ENCODE measurements around the gene VPS50.
A peak's percentile ranks its signal among the peaks of the same experiment; 100 is the strongest.

Gene VPS50, protein sequence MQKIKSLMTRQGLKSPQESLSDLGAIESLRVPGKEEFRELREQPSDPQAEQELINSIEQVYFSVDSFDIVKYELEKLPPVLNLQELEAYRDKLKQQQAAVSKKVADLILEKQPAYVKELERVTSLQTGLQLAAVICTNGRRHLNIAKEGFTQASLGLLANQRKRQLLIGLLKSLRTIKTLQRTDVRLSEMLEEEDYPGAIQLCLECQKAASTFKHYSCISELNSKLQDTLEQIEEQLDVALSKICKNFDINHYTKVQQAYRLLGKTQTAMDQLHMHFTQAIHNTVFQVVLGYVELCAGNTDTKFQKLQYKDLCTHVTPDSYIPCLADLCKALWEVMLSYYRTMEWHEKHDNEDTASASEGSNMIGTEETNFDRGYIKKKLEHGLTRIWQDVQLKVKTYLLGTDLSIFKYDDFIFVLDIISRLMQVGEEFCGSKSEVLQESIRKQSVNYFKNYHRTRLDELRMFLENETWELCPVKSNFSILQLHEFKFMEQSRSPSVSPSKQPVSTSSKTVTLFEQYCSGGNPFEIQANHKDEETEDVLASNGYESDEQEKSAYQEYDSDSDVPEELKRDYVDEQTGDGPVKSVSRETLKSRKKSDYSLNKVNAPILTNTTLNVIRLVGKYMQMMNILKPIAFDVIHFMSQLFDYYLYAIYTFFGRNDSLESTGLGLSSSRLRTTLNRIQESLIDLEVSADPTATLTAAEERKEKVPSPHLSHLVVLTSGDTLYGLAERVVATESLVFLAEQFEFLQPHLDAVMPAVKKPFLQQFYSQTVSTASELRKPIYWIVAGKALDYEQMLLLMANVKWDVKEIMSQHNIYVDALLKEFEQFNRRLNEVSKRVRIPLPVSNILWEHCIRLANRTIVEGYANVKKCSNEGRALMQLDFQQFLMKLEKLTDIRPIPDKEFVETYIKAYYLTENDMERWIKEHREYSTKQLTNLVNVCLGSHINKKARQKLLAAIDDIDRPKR

DNA sequence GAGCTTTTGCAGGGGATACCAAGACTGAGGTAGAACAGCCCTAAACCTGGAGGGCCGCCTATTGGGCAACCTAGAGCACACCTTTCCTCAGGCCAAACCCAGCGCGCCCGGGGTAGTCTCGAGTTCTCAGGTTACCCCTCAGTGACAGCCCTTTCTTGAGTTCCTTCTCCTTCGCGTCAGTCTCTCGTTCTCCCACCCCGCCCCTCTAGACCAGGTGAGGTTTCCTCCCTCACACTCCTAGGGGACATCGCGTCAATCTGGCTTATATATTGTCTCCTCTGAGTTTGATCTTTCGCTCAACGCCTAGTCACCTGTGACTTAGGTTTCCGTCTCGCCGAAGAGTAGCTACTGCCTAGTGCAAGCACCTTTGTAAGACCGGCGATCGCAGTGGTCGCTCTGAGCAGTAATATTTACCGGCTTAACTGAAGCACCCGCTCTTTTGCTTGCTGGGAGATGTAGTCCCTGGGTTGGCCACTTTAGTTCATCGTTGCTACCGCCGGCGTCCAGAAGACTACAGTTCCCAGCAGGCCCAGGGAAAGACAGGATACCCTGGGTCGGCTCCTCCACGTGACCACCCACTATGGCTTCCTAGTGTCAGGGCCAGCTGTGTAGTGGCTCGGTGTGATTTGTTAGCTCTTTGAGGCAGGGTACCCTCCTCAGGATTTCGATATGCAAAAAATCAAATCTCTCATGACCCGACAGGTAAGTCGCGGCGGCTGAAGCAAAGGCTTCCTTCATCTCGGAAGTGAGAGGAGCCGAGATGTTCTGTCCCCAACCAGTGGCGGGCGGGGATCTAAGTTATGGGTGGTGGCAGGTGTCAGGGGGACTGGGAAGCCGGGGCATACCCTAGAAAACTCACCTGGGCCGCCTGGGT lies at the start of gene VPS50:
Gene VPS50, plus strand, starts transcription at position 568 of the 874 bp plus-strand sequence. Its CDS starts 102 bp downstream, at position 670.
- peak; percentile 99 for DNase-seq (ENCODE audit: low spot score)

DNA sequence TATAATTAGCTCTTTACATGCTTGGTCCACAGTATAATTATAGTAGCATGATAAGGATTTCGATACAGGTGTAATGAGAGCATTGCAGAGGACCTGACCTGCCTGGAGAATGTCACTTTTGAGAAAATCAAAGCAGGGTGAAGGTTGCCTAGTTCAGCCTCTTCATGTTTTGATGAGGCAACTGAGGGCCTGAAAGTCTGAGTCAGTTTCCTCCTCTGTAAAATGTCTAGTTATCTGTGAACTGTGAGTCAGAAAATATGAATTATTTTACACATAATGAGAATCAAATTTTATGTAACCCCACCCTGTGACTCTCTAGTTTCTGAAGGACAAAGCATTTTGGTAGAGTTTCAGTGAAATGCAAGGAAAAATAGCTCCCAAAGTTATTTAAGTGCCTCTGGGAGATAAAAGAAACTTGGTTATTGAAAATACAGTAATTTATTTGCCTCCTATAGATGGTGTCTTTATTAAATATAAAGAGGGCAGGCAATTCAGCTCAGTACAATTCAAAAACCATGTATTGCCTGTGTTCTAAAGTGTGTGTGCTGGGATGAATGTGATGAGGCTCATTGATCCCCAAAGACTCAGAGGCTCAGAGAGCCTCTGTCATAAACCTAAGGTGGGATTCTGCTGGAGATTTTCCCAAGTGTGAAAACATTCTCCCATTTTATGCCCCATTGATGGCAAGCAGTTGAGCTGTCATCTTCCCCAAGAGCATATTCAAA lies 46.7 kb upstream of the VPS50 start:
- peak; percentile 45 for DNase-seq (ENCODE audit: low spot score)

DNA sequence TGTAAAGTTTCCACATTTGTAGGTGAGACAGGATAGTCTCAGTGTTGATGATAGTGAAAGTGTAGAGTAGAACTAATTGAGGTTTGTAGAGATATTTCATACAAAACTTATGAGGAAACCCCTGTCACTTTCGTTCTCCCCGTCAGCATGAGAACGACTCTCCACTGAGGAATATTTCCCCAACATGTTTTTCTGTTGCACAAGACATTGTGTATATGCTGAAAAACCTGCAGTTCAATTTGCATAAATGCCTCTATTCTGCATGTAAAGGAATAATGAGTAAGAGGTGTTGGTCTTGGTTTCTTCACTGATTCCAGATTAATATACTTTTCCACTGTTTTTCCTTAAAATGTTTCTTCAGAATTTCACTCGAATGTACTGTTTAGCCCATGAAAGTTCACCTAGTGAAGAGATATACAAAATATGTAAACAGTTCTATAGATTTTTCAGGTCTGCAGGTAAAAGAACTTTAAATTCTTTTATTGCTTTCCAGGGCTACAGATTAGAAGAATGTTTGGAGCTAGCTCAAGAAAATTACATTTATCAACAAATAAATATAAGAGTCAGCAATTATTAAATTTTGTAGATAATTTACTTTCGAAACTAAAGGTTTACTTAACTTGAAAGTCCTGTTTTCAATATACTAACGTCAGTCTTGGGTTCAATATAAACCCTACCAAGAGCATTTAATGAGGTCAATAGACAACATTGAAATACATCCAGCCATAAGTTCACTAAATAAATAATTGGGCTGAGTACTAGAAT lies 43.1 kb upstream of the VPS50 start:
- no peak for DNase-seq (ENCODE audit: low spot score)

DNA sequence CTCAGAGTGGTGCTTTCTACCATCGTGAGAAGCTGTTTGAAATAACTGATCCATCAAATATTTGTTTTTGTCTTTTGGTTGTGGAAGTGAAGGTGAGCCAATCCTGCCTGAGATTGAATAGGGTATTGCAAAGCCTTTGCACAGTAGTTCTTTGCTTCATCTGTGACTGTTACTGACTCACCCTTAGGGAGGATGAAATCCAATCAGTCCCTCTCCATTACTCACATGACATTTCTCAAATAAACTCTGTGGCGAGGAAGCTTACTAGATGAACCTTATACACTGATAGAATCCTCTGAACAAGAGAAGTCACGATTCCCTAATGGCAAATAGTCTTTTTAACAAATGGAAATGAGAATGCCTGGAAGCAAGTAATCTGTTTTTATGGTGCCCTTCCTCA lies 37.8 kb upstream of the VPS50 start:
- DNase-seq (ENCODE audit: low spot score), result peak; percentile 74

DNA sequence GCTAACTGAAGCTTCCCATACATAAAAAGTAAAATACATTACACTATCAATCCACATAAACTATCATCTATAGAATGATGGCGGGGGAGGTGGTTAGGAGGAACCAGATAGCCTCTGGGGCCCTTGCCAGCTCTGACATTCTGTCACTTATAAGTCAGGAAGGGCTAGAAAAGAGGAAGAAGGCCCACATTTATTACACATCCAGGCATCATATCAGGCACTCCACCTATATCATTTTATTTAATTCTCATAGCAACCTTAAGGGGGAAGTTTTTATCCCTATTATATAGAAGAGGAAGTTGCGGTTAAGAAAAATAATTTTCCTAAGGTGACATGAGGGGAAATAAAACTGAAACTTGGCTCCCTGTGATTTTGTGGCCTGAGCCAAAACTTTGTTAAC lies 35.8 kb upstream of the VPS50 start:
- no peak for DNase-seq (ENCODE audit: low spot score)

DNA sequence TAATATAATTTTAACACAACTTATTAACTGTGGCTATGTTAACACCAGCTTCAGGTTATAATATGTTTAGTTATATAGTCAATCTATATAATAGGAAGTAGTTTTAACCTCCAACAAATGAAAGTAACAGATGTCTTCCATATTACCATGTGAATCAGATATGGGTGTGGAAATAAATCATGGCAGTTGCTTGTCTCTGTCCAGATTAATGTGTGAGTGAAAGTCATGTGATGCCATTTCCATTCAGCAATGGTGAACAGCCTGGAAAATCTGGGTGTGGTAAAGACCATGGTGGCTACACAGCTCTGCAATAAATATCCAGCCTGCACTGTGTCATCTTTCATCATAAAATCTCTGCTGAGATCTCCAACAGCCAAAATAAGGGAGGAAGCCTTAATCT lies 33.7 kb upstream of the VPS50 start:
- DNase-seq (ENCODE audit: low spot score), result no peak

DNA sequence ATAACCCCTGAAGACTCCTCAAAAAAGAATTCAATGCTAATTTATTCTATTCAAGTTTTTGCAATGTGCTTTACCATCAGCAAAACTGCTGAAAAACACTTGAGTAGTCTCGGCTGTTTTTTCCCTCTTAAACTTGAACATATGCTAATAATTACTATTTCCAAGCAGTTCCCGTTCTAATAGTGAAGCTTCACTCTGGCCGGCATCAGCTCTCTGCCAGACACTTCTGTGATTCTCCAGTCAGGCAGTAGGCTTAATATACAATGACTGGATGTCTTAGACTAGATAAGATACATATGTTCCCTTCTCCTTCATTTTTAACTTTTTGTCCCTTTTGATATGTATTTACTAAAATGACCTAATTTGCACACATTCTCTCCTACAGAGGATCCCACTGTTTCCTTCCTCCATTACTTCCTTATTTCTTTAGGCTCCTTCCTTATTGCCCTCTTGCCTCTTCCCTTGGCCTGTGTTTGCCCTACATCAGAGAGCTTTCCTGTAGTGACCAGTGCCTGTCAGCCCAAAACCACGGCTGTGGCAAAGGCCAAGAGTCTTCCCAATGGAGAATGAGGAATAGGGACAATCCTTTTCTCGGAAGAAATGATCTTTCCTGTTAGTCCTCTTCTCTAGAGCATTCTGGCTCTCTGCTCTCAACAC lies 29.4 kb upstream of the VPS50 start:
- no peak for DNase-seq (ENCODE audit: low spot score)

DNA sequence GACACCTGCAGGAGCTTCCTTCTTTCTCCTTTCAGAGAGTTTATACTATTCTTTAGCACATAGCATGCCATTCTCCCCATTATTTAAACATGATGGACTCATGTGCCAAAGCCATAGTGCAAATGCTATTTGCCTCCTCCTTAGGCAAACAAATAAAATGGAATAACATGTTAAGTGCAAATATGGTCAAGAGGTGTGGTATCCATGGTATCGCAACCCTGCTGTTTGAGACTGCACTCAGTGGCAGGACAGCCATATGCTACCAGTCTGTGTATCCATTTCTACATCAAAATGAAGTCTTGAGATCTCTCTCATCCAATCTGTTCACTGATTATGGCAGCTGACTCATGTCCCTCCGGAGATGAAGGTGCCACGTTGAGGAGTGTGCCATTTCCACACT lies 28.7 kb upstream of the VPS50 start:
- DNase-seq (ENCODE audit: low spot score), result no peak

DNA sequence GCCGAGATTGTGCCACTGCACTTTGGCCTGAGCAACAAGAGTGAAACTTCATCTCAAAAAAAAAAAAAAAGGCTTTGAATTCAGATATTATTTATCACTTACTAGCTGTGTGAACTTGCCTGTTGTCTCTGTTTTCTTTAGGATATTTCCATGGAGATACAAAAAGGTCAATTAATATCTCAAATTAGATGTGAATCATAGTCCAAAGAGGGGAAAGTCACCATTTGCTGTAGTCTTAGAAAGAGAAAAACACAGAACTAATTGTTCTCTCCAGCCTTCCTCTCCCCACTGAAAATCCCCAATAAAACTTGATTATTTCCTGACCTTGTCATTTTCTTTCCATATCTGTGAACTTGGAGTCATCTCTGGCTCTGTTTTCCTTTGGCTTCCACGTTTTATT lies 27.1 kb upstream of the VPS50 start:
- no peak for DNase-seq (ENCODE audit: low spot score)

DNA sequence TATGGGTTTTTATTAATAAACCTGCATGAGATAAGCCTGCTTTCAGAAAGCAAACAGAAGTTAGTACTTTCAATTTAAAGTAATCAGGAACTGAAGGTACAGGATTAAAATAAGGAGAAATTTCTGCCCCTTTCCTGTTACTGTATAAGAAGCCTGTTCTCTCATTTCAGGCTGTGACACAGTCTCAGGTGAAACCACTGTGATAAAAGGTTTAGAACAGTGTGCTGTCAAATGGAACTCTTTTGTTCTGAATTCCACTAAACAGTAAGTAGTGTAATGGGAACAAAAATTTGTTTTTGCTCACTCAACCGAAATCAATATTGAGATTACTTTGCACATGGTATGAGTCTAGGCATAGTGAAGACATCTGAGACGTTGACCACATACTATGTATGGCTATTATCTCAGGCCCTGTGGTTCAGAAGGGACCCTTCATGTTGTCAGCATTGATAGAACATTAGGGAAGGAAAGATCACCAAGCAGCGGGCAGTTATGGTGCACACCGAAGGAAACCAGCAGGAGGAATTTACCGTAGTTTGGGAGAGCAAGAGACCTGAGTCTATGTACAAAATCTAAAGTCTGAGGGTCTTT lies 20.8 kb upstream of the VPS50 start:
- no peak for DNase-seq (ENCODE audit: low spot score)

DNA sequence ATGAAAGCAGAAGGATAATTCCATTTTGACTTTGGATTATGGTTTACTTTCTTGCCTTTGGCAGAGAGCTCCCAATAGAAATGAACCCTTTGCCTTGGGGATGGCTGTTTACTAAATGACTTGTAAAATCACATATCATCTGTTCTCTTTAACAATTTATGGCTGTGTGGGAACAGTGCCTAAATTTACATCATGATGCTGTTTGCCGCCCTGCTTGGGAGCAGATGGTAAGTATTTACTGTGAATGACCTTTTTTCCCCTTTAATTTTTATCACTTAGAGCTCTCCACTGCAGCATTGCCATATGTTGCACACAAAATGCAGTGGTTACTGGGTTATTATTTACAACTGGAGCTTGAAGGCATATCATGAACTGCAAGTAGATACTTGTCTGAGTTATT lies 19.3 kb upstream of the VPS50 start:
- no peak for DNase-seq (ENCODE audit: low spot score)

DNA sequence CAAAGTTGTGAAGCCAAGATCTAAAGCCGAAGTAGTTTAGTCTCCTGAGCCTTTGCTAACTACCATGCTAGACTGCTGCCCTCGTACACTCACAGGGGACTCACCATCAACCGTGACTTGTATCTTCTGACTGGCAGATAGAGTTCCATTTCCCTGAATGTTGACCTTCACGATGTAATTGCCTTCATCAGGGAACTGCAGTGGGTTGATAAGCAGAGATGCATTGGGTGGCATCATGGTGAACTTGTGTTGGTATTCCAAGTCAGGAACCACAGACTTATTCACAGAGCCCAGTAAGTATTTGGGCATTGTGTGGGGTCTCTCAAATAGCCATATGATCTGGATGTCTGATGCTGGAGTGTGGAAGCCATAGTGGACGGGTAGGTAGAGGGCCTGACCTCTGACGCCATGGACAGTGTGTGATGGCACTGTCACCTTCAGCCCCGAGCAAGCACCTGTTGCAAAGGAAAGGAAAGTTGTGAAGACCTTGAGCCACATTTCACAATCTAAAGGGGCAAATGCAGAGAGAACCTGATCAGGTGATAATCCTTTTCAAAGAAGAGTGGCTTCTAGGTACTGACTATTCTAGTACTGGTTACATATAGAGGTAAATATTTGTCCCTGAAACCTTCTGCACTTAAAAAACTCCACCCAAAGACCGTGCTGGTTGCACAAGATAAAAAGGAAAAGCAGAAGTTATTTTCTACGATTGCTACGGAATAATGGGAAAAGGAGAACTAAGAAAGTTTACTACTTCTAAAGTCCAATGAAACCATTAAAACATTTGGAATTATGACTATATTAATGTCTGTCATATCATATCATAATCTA lies 13.0 kb upstream of the VPS50 start:
- DNase-seq (ENCODE audit: low spot score), result no peak

DNA sequence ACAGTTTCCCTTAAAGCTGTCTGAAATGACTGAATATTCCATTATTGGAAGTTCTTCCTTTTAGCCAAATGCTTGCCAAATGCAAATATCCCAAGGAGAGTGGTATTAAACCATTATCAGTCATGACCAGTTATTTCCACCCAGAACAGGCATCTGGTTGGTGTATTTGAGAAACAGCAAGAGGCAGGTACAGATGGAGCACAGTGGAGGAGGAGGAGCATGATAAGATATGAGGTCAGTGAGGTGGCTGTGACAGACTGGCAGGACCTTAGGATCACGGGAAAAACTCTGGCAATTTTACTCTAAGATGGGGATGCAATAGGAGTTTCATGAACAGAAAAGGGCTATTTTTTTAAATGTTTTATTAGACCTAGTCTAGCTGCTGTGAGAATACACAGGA lies 12.3 kb upstream of the VPS50 start:
- DNase-seq (ENCODE audit: low spot score), result no peak

DNA sequence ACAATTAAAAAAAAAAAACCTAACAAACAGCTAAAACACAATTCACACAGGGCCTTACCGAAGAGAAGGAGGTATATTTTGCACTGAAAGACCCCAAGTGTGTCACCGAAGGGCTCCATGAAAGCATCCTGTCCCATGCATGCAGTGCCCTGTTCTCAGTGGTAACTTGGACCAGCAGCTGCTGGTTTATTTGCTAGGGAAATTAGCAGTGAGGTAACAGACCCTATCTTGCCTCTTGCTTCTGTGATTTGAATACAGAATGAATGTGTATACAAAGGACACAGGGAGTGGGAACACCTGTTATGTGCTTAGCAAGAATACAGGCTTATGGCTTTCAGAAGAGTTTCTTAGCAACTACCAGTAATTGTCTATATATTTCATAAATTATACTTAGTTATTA lies 5.9 kb upstream of the VPS50 start, which contains the start of gene HEPACAM2:
Gene HEPACAM2, minus strand, starts transcription at position 160 of the 400 bp plus-strand sequence.
- no peak for DNase-seq (ENCODE audit: low spot score)

DNA sequence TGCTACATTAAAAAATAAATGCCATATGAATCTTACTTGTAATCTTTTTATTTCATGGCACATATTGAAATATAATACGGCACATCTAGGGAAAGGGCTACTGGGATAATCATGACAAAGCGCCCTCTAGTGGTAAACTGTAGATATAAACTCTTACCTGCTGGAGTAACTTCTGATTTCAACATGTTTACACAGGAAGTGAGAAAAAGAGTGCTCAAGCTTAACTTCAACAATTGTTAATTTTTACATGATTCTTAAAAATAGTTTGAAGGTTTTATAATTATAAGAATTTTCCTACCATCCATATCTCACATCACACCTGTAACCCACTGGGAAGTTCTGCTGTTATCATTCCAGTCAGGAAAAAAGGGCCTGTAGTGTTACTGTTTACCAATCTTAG lies 3.9 kb upstream of the VPS50 start:
- DNase-seq (ENCODE audit: low spot score), result peak; percentile 83

DNA sequence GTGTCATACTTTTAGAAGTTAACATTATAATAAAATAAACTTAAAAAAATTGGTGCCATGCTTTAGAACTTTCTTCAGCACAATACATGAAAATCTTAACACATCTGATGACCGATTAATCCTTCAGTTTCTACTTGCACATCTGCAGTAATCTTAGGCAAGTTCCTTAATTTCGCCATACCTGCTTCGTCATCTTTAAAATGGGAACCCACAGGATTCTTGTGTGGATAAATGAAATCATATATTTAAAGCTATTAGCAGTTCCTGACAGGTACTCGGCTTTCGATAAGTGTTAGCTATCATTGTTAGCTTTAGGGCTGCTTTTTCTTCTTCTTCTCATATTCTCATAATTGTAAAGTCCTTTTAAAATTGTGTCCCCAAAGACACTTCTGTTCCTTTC lies 907 bp upstream of the VPS50 start:
- DNase-seq (ENCODE audit: low spot score), result no peak

DNA sequence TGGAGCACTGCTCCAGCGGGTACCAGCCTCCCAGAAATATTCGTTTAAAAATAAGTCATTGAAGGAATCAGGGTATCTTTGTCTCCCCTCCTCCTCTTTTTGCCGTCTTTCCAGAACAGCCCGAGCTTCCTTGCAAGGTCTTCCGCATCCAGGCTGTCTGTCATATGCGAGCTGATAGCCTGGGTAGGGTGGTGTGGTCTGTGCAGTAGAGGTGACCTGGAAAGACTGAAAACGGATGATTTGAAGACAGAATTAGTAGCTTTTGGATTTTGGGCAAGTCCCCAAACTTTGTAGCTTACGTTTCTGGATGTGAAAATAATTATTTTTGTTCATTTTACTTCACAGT lies 480 bp downstream of the VPS50 start:
- DNase-seq (ENCODE audit: low spot score), result peak; percentile 56

DNA sequence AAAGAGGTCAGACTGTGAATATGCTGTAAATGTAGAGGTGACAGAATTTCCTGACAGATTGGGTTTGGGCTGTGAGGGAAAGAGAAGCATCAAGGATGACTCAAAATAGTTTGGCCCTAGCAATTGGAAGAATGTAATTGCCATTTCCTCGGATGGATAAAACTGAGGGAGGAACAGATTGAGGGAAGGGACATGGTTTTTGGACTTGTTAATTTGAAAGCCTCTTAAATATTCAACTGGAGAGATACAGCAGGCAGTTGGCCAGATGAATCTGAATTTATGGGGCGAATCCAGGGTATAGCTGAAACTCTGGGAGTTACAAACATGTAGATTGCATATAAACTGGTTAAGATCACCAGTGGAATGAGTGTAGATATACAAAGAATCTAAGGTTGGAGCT lies 3.4 kb downstream of the VPS50 start:
- DNase-seq (ENCODE audit: low spot score), result no peak

DNA sequence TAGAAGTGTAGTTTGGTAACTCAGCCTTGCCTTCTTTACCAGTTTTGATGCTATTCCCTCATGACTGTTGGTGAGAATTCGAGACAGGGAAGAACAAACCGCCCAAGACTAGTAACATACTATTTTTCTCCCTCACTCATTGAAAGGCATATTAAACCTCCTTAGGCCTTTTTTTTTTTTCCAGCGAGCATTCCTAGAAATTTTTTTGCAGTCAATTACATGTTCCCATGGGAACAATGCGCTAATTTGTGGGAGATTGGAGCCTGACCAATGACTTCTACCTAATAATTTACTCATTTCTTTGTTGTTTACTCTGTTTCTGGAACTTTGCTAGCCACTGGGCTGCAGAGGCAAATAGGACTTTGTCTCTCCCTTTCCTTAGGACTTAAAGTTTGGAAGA lies 6.0 kb downstream of the VPS50 start:
- DNase-seq (ENCODE audit: low spot score), result no peak

Data from RKO (cell line).